HL-60 (cell line): ENCODE results near the gene TIMP1.

Source experiments
- CTCF ChIP-seq: IDR thresholded peaks from one replicate; pipeline ENCODE4 v1.5.1; 2011; ENCODE audit warnings: low read length, control low read depth, inconsistent platforms; ENCODE audit not compliant: insufficient read depth
- GABPA ChIP-seq: IDR thresholded peaks from 2 replicates; pipeline ENCODE4 v1.6.1; 2012; ENCODE audit warnings: low read depth
- POLR2AphosphoS5 ChIP-seq: IDR thresholded peaks from 2 replicates; pipeline ENCODE4 v1.6.1; 2012; ENCODE audit warnings: low read depth
- REST ChIP-seq: IDR thresholded peaks from 2 replicates; pipeline ENCODE4 v1.6.1; 2012; ENCODE audit warnings: low read depth; ENCODE audit not compliant: insufficient replicate concordance
- SPI1 ChIP-seq: IDR thresholded peaks from 2 replicates; pipeline ENCODE4 v1.6.1; 2012; ENCODE audit warnings: low read depth, mild to moderate bottlenecking, borderline replicate concordance

GRCh38 chrX:47632666-47633065, 50.4 kb downstream of the TIMP1 start:
- TF ChIP-seq CTCF (no peak), GABPA (no peak), REST (no peak), SPI1 (no peak), POLR2AphosphoS5 (no peak)
